SH-SY5Y (cell line): Measurements from ENCODE around the gene KCNK1.

Source experiments
- GATA2 ChIP-seq: IDR thresholded peaks from 2 replicates; pipeline ENCODE4 v1.6.1; 2011; ENCODE audit warnings: mild to moderate bottlenecking, low read depth, low read length
- GATA3 ChIP-seq: IDR thresholded peaks from 2 replicates; pipeline ENCODE4 v1.6.1; 2011; ENCODE audit warnings: low read depth, mild to moderate bottlenecking, low read length, moderate library complexity

DNA sequence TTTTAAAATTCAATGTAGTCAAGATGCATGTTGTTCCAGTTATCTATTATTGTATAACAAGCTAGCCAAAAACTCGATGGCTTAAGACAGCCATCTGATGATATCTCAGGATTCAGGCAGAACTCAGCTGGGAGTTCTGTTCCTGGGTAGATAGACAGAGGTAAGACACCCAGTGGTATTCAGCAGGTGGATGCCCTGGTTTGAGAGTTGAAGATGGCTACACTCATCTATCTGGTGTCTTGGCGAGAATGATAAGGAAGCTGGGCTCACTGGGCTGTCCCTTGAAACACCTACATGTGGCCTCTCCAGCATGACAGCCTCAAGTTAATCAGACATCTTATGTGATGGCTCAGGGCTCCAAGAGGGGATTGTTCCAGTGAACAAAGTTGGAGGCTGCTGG lies 3.3 kb upstream of the KCNK1 start:
- TF ChIP-seq GATA2, result no peak
- TF ChIP-seq GATA3, result no peak
